Progenitor cell of endocrine pancreas (in vitro differentiated cells): ENCODE measurements around the gene SNRNP48. TPM values are rescaled to one million over a fixed set of nuclear protein-coding genes. Genes with fewer than 3 reads are reported as not detected.

ENCODE experiments used
- DNase-seq: peaks from one replicate; pipeline ENCODE4 v3.0.0; 2021; ENCODE audit warnings: low spot score; ENCODE audit not compliant: unreplicated experiment
- H3K27ac Mint-ChIP-seq: 2 replicates; pipeline ENCODE4 v1.8.0; 2021; ENCODE audit warnings: mild to moderate bottlenecking, moderate library complexity, mixed read lengths
- H3K27me3 Mint-ChIP-seq: 2 replicates; pipeline ENCODE4 v1.8.0; 2021; ENCODE audit warnings: mixed read lengths
- H3K36me3 Mint-ChIP-seq: 2 replicates; pipeline ENCODE4 v1.8.0; 2022; ENCODE audit warnings: mixed read lengths; ENCODE audit not compliant: insufficient read depth
- H3K4me1 Mint-ChIP-seq: 2 replicates; pipeline ENCODE4 v1.8.0; 2021; ENCODE audit warnings: low read depth, mixed read lengths
- H3K4me3 Mint-ChIP-seq: 2 replicates; pipeline ENCODE4 v1.8.0; 2021; ENCODE audit warnings: low read depth, mild to moderate bottlenecking, moderate library complexity, mixed read lengths
- H3K9me3 Mint-ChIP-seq: 2 replicates; pipeline ENCODE4 v1.8.0; 2021; ENCODE audit warnings: low read depth, mixed read lengths
- long read RNA-seq: library from polyadenylated mRNA; unstranded; transcript quantifications from one replicate; pipeline ENCODE4 v2.0.0, GENCODE V29; 2020
- total RNA-seq: library from RNA; stranded (reverse); gene quantifications from 2 replicates; pipeline ENCODE4 v1.2.1, GENCODE V29; 2021
- TF ChIP-seq, protein P1 (sequence below): fragments of 200-600 bp; sonication (generic); IDR thresholded peaks from one replicate; pipeline ENCODE4 v1.5.0; 2021; ENCODE audit warnings: antibody characterized with exemption, mild to moderate bottlenecking; ENCODE audit not compliant: unreplicated experiment

SNRNP48 gene, protein sequence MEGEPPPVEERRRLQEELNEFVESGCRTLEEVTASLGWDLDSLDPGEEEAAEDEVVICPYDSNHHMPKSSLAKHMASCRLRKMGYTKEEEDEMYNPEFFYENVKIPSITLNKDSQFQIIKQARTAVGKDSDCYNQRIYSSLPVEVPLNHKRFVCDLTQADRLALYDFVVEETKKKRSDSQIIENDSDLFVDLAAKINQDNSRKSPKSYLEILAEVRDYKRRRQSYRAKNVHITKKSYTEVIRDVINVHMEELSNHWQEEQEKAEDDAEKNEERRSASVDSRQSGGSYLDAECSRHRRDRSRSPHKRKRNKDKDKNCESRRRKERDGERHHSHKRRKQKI
- total RNA-seq = 19.2 and 20.1 TPM in 2 replicates
- long read RNA-seq, full-length matches to known transcripts = 5 of 32 reads
- long read RNA-seq, partial matches to known transcripts = 6 of 32 reads
- long read RNA-seq, other reads (novel, unspliced or antisense) = 21 of 32 reads

DNA sequence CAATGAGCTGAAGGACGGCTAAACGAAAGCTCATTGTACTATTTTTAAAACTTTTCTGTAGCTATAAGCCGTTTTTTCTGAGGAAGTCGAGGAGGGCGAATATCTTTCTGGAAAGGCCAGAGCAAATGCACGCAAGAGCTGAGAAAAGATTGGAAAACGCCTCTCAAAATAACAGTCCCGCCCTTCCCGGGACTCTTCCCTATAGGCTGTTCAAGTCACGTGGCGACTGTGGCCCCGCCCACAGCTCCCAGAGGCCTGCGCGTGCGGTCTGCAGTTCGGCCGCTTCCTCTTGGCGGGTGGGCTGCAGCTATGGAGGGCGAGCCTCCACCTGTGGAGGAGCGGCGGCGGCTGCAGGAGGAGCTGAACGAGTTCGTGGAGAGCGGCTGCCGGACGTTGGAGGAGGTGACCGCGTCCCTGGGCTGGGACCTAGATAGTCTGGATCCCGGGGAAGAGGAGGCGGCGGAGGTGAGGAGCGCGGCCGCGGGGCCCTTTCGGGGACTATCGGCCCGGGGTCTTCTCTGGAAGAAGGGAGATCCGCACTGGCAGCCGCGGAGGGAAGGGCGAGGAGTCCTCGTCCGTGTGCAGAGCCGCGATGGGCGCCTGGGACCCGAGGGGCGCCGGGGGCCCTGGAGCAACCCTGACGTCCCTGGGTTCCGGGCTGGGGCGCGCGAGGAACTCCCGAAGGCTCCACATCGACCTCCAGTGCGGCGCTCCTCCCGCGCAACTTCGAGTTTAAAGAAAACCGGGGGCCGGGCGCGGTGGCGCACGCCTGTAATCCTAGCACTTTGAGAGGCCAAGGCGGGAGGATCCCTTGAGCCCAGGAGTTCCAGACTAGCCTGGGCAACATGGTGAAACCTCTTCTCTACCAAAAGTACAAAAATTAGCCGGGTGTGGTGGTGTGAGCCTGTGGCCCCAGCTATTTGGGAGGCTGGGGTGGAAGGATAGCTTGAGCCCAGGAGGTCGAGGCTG lies at the start of gene SNRNP48:
Gene SNRNP48, plus strand, starts transcription at position 250 of the 969 bp plus-strand sequence. Its CDS starts 60 bp downstream, at position 310.
- DNase-seq = peak; percentile 93
- Mint-ChIP-seq H3K4me1 (peaks cover 37% of the 10 kb centered on the region), H3K36me3 (peaks cover 3% of the 10 kb centered on the region), H3K27ac (peak within 1 kb of the TSS; percentile 97), H3K9me3 (no peaks in the 10 kb centered on the region), H3K4me3 (peak within 1 kb of the TSS; percentile 98), H3K27me3 (no peaks in the 10 kb centered on the region)
- TF ChIP-seq, protein P1, sequence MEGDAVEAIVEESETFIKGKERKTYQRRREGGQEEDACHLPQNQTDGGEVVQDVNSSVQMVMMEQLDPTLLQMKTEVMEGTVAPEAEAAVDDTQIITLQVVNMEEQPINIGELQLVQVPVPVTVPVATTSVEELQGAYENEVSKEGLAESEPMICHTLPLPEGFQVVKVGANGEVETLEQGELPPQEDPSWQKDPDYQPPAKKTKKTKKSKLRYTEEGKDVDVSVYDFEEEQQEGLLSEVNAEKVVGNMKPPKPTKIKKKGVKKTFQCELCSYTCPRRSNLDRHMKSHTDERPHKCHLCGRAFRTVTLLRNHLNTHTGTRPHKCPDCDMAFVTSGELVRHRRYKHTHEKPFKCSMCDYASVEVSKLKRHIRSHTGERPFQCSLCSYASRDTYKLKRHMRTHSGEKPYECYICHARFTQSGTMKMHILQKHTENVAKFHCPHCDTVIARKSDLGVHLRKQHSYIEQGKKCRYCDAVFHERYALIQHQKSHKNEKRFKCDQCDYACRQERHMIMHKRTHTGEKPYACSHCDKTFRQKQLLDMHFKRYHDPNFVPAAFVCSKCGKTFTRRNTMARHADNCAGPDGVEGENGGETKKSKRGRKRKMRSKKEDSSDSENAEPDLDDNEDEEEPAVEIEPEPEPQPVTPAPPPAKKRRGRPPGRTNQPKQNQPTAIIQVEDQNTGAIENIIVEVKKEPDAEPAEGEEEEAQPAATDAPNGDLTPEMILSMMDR = no peak

DNA sequence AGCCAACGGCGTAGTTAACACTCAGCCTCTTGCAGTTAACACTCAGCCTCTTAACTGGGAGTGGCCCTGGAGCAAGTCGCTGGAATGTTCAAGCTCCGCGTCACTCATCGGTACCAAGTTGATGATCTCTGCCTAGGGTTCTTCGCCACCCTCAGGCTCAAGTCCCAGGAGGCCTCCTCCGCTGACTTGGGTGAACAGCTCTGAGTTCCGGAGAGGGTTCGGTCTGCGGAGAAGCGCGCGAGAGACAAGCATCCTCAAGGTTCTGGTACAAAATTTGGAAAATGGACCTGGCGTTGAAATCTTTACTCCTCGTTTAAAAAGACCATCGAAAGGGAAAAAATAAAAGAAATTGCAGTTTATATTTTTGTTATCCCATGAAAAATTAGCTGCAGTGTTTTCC lies 49.4 kb upstream of the SNRNP48 start:
- no peak for DNase-seq
- TF ChIP-seq, protein P1 = no peak
- H3K36me3 Mint-ChIP-seq = peaks cover 1% of the 10 kb centered on the region
- H3K27ac Mint-ChIP-seq = peak overlapping the region; percentile 98
- H3K9me3 Mint-ChIP-seq = no peaks in the 10 kb centered on the region
- H3K4me3 Mint-ChIP-seq = peak overlapping the region; percentile 77
- H3K27me3 Mint-ChIP-seq = no peaks in the 10 kb centered on the region
- peaks cover 37% of the 10 kb centered on the region for H3K4me1 Mint-ChIP-seq

DNA sequence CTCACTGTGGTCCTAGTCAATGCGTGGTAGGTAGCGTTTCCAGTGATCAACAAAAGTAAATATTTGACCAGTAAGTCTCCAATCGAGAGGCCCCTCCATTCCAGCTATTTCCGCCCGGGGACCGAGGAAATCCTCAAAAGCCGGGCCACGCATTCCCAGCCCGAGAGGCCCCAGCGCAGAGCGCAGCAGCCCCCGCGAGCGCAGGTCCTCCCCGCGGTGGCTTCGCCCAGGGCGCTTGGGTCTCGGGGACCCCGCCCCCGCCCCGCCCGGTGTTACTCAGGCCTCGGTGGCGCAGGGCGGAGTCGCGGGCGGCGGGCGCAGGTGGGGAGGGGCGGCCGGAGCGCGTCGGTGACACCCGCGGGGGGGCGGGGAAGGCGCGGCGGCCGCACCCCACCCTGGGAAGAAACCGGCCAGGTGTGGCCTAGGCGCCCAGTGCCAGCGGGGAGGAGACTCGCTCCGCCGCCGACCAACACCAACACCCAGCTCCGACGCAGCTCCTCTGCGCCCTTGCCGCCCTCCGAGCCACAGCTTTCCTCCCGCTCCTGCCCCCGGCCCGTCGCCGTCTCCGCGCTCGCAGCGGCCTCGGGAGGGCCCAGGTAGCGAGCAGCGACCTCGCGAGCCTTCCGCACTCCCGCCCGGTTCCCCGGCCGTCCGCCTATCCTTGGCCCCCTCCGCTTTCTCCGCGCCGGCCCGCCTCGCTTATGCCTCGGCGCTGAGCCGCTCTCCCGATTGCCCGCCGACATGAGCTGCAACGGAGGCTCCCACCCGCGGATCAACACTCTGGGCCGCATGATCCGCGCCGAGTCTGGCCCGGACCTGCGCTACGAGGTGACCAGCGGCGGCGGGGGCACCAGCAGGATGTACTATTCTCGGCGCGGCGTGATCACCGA lies 48.6 kb upstream of the SNRNP48 start, which contains the start of gene DSP:
Gene DSP, plus strand, starts transcription at position 497 of the 890 bp plus-strand sequence. Its CDS starts 245 bp downstream, at position 742.
- peak; percentile 82 for DNase-seq
- Mint-ChIP-seq H3K9me3 (no peaks in the 10 kb centered on the region), H3K27ac (peak within 1 kb of the TSS; percentile 98), H3K4me3 (peak within 1 kb of the TSS; percentile 94), H3K36me3 (peaks cover 1% of the 10 kb centered on the region), H3K27me3 (no peaks in the 10 kb centered on the region), H3K4me1 (peaks cover 42% of the 10 kb centered on the region)
- TF ChIP-seq, protein P1 = no peak

DNA sequence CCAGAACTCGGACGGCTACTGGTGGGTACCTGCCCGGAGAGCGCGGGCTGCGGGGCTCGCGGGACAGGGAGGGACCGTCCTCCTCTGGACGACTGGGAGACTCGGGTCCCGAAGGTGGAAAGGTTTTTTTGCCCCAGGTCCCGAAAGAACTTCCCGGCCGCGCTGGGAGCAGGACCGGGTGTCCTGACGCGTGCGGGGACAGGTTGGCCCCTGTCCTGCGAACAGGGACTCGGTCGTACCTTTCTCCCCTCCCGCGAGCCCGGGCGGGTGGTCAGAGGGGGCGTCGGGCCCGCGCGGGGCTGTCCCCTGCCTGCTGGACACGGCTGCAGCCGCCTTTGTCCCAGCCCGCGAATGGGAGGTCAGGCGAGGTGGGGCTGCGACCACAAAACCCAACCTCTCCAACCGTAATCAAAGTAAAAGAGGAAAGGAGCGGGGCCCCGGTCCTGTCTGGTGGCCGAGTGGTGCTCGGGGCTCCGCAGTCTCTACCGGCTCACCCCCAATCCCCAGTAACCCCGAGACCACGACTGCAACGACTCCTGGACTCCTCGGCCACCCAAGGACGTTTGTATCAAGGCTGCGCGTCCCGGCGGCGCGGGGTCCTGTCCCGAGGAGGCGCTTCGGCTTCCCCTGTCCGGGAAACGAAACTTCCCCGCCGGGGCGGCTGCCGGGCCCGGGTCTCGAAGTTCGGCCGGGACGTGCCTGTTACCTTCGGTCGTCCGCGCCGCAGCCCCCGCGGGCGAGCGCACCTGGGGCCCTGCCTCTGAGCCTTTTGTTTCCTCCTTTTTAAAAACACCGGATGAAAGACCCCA lies 47.7 kb upstream of the SNRNP48 start:
- H3K27ac Mint-ChIP-seq = peak overlapping the region; percentile 98
- peaks cover 48% of the 10 kb centered on the region for H3K4me1 Mint-ChIP-seq
- H3K27me3 Mint-ChIP-seq = no peaks in the 10 kb centered on the region
- H3K36me3 Mint-ChIP-seq = peaks cover 1% of the 10 kb centered on the region
- DNase-seq = peak; percentile 30
- H3K9me3 Mint-ChIP-seq = no peaks in the 10 kb centered on the region
- peak overlapping the region; percentile 94 for H3K4me3 Mint-ChIP-seq
- TF ChIP-seq, protein P1 = no peak
